ENCODE results near the gene PRDM10.
"Not testable (repeated sequence)": the region's sequence is repeated elsewhere in the genome, so short reads cannot be mapped to it uniquely, and the experiment has no call there.

Gene PRDM10

GRCh38 chr11:130002352-130002845 lies at the start of gene PRDM10:
Gene PRDM10, minus strand, starts transcription at chr11:130002835. Its CDS starts 41,871 bp downstream, at chr11:129960964.
- DNase-seq (ENCODE audit: low read depth), result peak; percentile 83

GRCh38 chr11:130051082-130051481 lies 48.4 kb upstream of the PRDM10 start:
- no peak for DNase-seq (ENCODE audit: low read depth)

- DNase-seq (ENCODE audit: low read depth), result no peak
Measured at GRCh38 chr11:130050257-130050656, 47.6 kb upstream of the PRDM10 start.

GRCh38 chr11:130049328-130049771 lies 46.7 kb upstream of the PRDM10 start:
- DNase-seq (ENCODE audit: low read depth), result no peak

- DNase-seq (ENCODE audit: low read depth), result no peak
Measured at GRCh38 chr11:130047141-130047540, 44.5 kb upstream of the PRDM10 start.

- DNase-seq (ENCODE audit: low read depth), result no peak
Measured at GRCh38 chr11:130043575-130043974, 40.9 kb upstream of the PRDM10 start.

GRCh38 chr11:130042093-130042591 lies 39.5 kb upstream of the PRDM10 start:
- no peak for DNase-seq (ENCODE audit: low read depth)

GRCh38 chr11:130040281-130040940 lies 37.8 kb upstream of the PRDM10 start:
- DNase-seq (ENCODE audit: low read depth), result no peak

GRCh38 chr11:130037881-130038585 lies 35.4 kb upstream of the PRDM10 start:
- DNase-seq (ENCODE audit: low read depth), result no peak

- DNase-seq (ENCODE audit: low read depth), result no peak
Measured at GRCh38 chr11:130037058-130037457, 34.4 kb upstream of the PRDM10 start.

GRCh38 chr11:130034236-130034635 lies 31.6 kb upstream of the PRDM10 start:
- DNase-seq (ENCODE audit: low read depth), result no peak

- DNase-seq (ENCODE audit: low read depth), result no peak
Measured at GRCh38 chr11:130032931-130033330, 30.3 kb upstream of the PRDM10 start.

GRCh38 chr11:130031945-130032344 lies 29.3 kb upstream of the PRDM10 start:
- DNase-seq (ENCODE audit: low read depth), result no peak

- DNase-seq (ENCODE audit: low read depth), result no peak
Measured at GRCh38 chr11:130031056-130031455, 28.4 kb upstream of the PRDM10 start.

- DNase-seq (ENCODE audit: low read depth), result no peak
Measured at GRCh38 chr11:130029137-130029536, 26.5 kb upstream of the PRDM10 start.

- DNase-seq (ENCODE audit: low read depth), result no peak
Measured at GRCh38 chr11:130025371-130025770, 22.7 kb upstream of the PRDM10 start.

- DNase-seq (ENCODE audit: low read depth), result no peak
Measured at GRCh38 chr11:130024361-130024760, 21.7 kb upstream of the PRDM10 start.

GRCh38 chr11:130023204-130023603 lies 20.6 kb upstream of the PRDM10 start:
- DNase-seq (ENCODE audit: low read depth), result no peak

GRCh38 chr11:130022799-130023198 lies 20.2 kb upstream of the PRDM10 start:
- no peak for DNase-seq (ENCODE audit: low read depth)

GRCh38 chr11:130021606-130022005 lies 19.0 kb upstream of the PRDM10 start:
- DNase-seq (ENCODE audit: low read depth), result not testable (repeated sequence)

GRCh38 chr11:130020323-130020722 lies 17.7 kb upstream of the PRDM10 start:
- no peak for DNase-seq (ENCODE audit: low read depth)

- not testable (repeated sequence) for DNase-seq (ENCODE audit: low read depth)
Measured at GRCh38 chr11:130015846-130016245, 13.2 kb upstream of the PRDM10 start.

GRCh38 chr11:130008326-130008725 lies 5.7 kb upstream of the PRDM10 start:
- DNase-seq (ENCODE audit: low read depth), result no peak

All from stimulated activated CD8-positive, alpha-beta memory T cell treated with anti-CD3 and anti-CD28 coated beads, Interleukin-4, amount 100 ng/mL, for 24 hours (primary cell).